ENCODE results near the gene ECEL1.

The ECEL1 gene

DNA sequence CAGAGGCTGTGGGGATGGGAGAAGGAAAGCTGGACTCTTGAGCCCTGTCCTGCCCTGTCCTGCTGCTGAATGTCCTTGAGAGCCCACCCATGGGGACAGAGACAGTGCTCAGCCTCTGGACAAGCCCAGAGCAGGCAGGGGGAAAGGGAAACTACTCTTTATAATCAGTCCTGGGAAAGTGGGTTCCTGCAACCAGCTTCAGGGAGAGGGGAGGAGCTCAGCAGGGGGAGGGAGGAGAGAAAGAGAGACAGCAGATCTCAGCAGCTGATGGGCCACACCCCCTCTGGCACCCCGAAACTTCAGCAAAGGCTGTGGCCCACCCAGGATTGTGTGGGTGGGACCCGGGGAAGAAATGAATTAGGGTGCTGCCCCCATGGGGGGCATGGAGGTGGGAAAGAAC lies 11.6 kb downstream of the ECEL1 start:
- no peak overlapping the region for H3K27ac ChIP-seq (ENCODE audit: low read depth, low read length)
- no peak overlapping the region for H2AFZ ChIP-seq (ENCODE audit: low read length, unreplicated experiment)
- H3K36me3 ChIP-seq (ENCODE audit: insufficient read depth, low read length): no peaks in the 10 kb centered on the region
- no peaks in the 10 kb centered on the region for H3K79me2 ChIP-seq (ENCODE audit: control insufficient read depth, insufficient read depth, low read length, unreplicated experiment)
- no peak overlapping the region for H3K4me3 ChIP-seq (ENCODE audit: low read depth, low read length)
- no peaks in the 10 kb centered on the region for H3K4me1 ChIP-seq (ENCODE audit: control insufficient read depth, insufficient read depth, low read length, unreplicated experiment)
- peaks cover 54% of the 10 kb centered on the region for H3K27me3 ChIP-seq (ENCODE audit: insufficient read depth, low read length)

GRCh38 chr2:232473467-232473890 lies 14.2 kb downstream of the ECEL1 start:
- no peaks in the 10 kb centered on the region for H3K79me2 ChIP-seq (ENCODE audit: control insufficient read depth, insufficient read depth, low read length, unreplicated experiment)
- H3K36me3 ChIP-seq (ENCODE audit: insufficient read depth, low read length): no peaks in the 10 kb centered on the region
- no peak overlapping the region for H2AFZ ChIP-seq (ENCODE audit: low read length, unreplicated experiment)
- H3K27me3 ChIP-seq (ENCODE audit: insufficient read depth, low read length): peaks cover 75% of the 10 kb centered on the region
- no peak overlapping the region for H3K4me3 ChIP-seq (ENCODE audit: low read depth, low read length)
- no peaks in the 10 kb centered on the region for H3K4me1 ChIP-seq (ENCODE audit: control insufficient read depth, insufficient read depth, low read length, unreplicated experiment)
- no peak overlapping the region for H3K27ac ChIP-seq (ENCODE audit: low read depth, low read length)

DNA sequence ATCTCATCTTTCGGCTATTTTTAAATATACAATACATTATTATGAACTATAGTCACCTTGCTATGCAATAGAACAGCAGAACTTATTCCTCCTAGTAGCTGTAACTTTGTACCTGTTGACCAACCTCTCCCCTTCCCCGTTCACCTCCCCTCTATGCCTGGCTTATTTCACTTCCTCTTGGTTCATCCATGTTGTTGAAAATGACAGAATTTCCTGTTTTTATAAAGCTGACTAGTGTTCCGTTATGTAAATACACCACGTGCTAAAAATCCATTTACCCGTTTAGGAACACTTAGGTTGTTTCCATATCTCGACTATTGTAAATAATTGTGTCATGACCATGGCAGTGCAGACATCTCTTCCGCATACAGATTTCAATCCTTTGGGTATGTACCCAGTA lies 21.4 kb downstream of the ECEL1 start:
- Histone ChIP-seq H3K4me1 (ENCODE audit: control insufficient read depth, insufficient read depth, low read length, unreplicated experiment) (peaks cover 2% of the 10 kb centered on the region), H3K27ac (ENCODE audit: low read depth, low read length) (no peak overlapping the region), H3K36me3 (ENCODE audit: insufficient read depth, low read length) (no peaks in the 10 kb centered on the region), H3K79me2 (ENCODE audit: control insufficient read depth, insufficient read depth, low read length, unreplicated experiment) (no peaks in the 10 kb centered on the region), H2AFZ (ENCODE audit: low read length, unreplicated experiment) (no peak overlapping the region), H3K4me3 (ENCODE audit: low read depth, low read length) (no peak overlapping the region), H3K27me3 (ENCODE audit: insufficient read depth, low read length) (peaks cover 50% of the 10 kb centered on the region)

DNA sequence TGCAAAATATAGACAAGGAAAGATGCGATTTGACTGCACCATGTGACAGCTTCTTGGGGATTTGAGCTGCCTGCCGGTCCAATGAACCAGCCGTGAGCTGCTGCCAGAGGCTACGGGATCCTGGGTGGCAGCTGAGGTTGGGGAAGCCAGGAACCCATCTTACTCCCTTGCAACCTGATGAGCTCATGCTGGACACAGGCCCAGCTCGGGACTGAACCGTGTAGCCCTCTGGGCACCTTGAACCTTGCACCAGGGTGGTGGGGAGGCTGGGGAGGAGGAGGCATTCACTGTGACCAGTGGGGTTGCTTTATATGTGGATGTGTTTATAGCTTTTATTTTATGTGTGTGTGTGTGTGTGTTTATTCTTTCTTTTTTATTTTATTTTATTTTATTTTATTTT lies 22.6 kb downstream of the ECEL1 start:
- Histone ChIP-seq H3K27me3 (ENCODE audit: insufficient read depth, low read length) (peaks cover 39% of the 10 kb centered on the region), H3K4me3 (ENCODE audit: low read depth, low read length) (no peak overlapping the region), H3K79me2 (ENCODE audit: control insufficient read depth, insufficient read depth, low read length, unreplicated experiment) (no peaks in the 10 kb centered on the region), H3K4me1 (ENCODE audit: control insufficient read depth, insufficient read depth, low read length, unreplicated experiment) (peaks cover 11% of the 10 kb centered on the region), H3K27ac (ENCODE audit: low read depth, low read length) (no peak overlapping the region), H2AFZ (ENCODE audit: low read length, unreplicated experiment) (no peak overlapping the region), H3K36me3 (ENCODE audit: insufficient read depth, low read length) (no peaks in the 10 kb centered on the region)

GRCh38 chr2:232464544-232464885 lies 23.1 kb downstream of the ECEL1 start:
- Histone ChIP-seq H3K4me1 (ENCODE audit: control insufficient read depth, insufficient read depth, low read length, unreplicated experiment) (peaks cover 11% of the 10 kb centered on the region), H3K36me3 (ENCODE audit: insufficient read depth, low read length) (no peaks in the 10 kb centered on the region), H3K27me3 (ENCODE audit: insufficient read depth, low read length) (peaks cover 37% of the 10 kb centered on the region), H3K4me3 (ENCODE audit: low read depth, low read length) (no peak overlapping the region), H3K27ac (ENCODE audit: low read depth, low read length) (no peak overlapping the region), H2AFZ (ENCODE audit: low read length, unreplicated experiment) (no peak overlapping the region), H3K79me2 (ENCODE audit: control insufficient read depth, insufficient read depth, low read length, unreplicated experiment) (no peaks in the 10 kb centered on the region)

- H3K27ac ChIP-seq (ENCODE audit: low read depth, low read length): no peak overlapping the region
- H3K79me2 ChIP-seq (ENCODE audit: control insufficient read depth, insufficient read depth, low read length, unreplicated experiment): no peaks in the 10 kb centered on the region
Observed at GRCh38 chr2:232463701-232464543, 23.7 kb downstream of the ECEL1 start.

DNA sequence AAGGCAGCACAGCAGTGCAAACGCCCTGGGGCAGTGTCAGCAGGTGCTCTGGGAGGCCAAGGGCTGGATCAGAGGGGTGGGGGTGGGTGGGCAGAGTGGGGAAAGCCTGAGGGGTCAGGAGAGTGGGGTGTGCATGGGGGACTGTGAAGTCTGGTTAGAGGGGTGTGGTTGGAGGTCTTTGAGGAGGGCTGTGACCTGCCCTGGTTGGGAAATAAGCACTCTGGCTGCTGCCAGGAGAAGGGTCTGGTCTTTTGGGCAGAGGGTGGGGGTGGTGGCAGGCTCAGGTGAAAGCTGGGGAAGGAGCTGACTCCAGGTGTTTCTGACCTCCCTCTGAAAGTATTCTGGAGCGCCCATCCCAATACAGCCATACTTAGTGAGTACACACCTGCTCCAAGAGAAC lies 27.5 kb downstream of the ECEL1 start:
- H3K27me3 ChIP-seq (ENCODE audit: insufficient read depth, low read length): peaks cover 46% of the 10 kb centered on the region
- H2AFZ ChIP-seq (ENCODE audit: low read length, unreplicated experiment): no peak overlapping the region
- no peaks in the 10 kb centered on the region for H3K36me3 ChIP-seq (ENCODE audit: insufficient read depth, low read length)
- H3K79me2 ChIP-seq (ENCODE audit: control insufficient read depth, insufficient read depth, low read length, unreplicated experiment): no peaks in the 10 kb centered on the region
- no peak overlapping the region for H3K4me3 ChIP-seq (ENCODE audit: low read depth, low read length)
- H3K4me1 ChIP-seq (ENCODE audit: control insufficient read depth, insufficient read depth, low read length, unreplicated experiment): peaks cover 11% of the 10 kb centered on the region
- no peak overlapping the region for H3K27ac ChIP-seq (ENCODE audit: low read depth, low read length)

More at GRCh38 chr2:232463701-232464543, 23.7 kb downstream of the ECEL1 start:
- no peak overlapping the region for H3K4me3 ChIP-seq (ENCODE audit: low read depth, low read length)
- H3K4me1 ChIP-seq (ENCODE audit: control insufficient read depth, insufficient read depth, low read length, unreplicated experiment): peaks cover 11% of the 10 kb centered on the region
- H2AFZ ChIP-seq (ENCODE audit: low read length, unreplicated experiment): no peak overlapping the region
- peaks cover 37% of the 10 kb centered on the region for H3K27me3 ChIP-seq (ENCODE audit: insufficient read depth, low read length)
- H3K36me3 ChIP-seq (ENCODE audit: insufficient read depth, low read length): no peaks in the 10 kb centered on the region

DNA sequence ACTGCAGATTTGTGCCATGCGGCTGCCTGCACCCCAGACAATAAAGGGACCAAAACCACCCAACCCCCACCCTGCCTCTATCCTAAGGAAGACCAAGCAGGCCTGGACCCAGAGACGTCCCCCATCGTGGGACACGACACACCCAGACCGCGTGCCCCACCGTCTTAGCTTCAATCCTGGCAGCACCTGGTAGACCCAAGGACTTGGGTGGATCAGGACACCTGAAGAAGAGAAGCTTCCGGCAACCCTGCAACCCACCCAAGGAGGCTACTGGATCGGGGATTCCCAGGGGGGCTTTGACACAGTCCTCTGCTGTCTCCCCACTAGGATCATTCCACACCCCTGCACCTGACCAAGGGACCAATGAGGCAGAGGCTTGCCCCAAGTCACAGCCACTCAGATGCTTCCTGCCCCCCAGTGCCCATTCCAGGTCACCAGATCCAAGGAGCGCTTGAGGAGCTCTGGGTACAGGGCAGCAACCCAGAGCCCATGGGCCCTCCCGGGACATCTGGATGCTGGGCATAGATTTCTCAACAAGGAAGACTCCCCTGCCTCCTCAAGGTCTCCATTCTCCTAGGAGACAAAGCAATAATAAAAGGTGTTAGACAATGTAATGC lies 28.1 kb downstream of the ECEL1 start:
- H3K4me1 ChIP-seq (ENCODE audit: control insufficient read depth, insufficient read depth, low read length, unreplicated experiment): peaks cover 11% of the 10 kb centered on the region
- peaks cover 51% of the 10 kb centered on the region for H3K27me3 ChIP-seq (ENCODE audit: insufficient read depth, low read length)

GRCh38 chr2:232458661-232459418 lies 28.8 kb downstream of the ECEL1 start:
- no peak overlapping the region for H3K4me3 ChIP-seq (ENCODE audit: low read depth, low read length)

More for the DNA sequence above, 28.1 kb downstream of the ECEL1 start:
- no peaks in the 10 kb centered on the region for H3K36me3 ChIP-seq (ENCODE audit: insufficient read depth, low read length)
- no peaks in the 10 kb centered on the region for H3K79me2 ChIP-seq (ENCODE audit: control insufficient read depth, insufficient read depth, low read length, unreplicated experiment)
- H3K27ac ChIP-seq (ENCODE audit: low read depth, low read length): no peak overlapping the region
- no peak overlapping the region for H3K4me3 ChIP-seq (ENCODE audit: low read depth, low read length)
- H2AFZ ChIP-seq (ENCODE audit: low read length, unreplicated experiment): no peak overlapping the region

GRCh38 chr2:232458051-232458660 lies 29.5 kb downstream of the ECEL1 start:
- Histone ChIP-seq H3K79me2 (ENCODE audit: control insufficient read depth, insufficient read depth, low read length, unreplicated experiment) (no peaks in the 10 kb centered on the region), H2AFZ (ENCODE audit: low read length, unreplicated experiment) (no peak overlapping the region), H3K27me3 (ENCODE audit: insufficient read depth, low read length) (peaks cover 58% of the 10 kb centered on the region), H3K27ac (ENCODE audit: low read depth, low read length) (no peak overlapping the region), H3K4me1 (ENCODE audit: control insufficient read depth, insufficient read depth, low read length, unreplicated experiment) (peaks cover 11% of the 10 kb centered on the region), H3K4me3 (ENCODE audit: low read depth, low read length) (no peak overlapping the region), H3K36me3 (ENCODE audit: insufficient read depth, low read length) (no peaks in the 10 kb centered on the region)

More at GRCh38 chr2:232458661-232459418, 28.8 kb downstream of the ECEL1 start:
- Histone ChIP-seq H3K27me3 (ENCODE audit: insufficient read depth, low read length) (peaks cover 52% of the 10 kb centered on the region), H3K79me2 (ENCODE audit: control insufficient read depth, insufficient read depth, low read length, unreplicated experiment) (no peaks in the 10 kb centered on the region), H3K4me1 (ENCODE audit: control insufficient read depth, insufficient read depth, low read length, unreplicated experiment) (peaks cover 11% of the 10 kb centered on the region), H3K36me3 (ENCODE audit: insufficient read depth, low read length) (no peaks in the 10 kb centered on the region), H3K27ac (ENCODE audit: low read depth, low read length) (no peak overlapping the region), H2AFZ (ENCODE audit: low read length, unreplicated experiment) (no peak overlapping the region)

Measured in ACC112 (cell line).